H9 (cell line): Measurements from ENCODE around the gene GJD4. TPM values are rescaled to one million over a fixed set of nuclear protein-coding genes. Genes with fewer than 3 reads are reported as not detected.

Experiments
- DNase-seq: peaks from one replicate; pipeline ENCODE4 v3.0.0-alpha.2; 2017
- H2AFZ ChIP-seq: one replicate; pipeline ENCODE4 v1.6.1; 2013; ENCODE audit warnings: mild to moderate bottlenecking, low read length, control low read depth, moderate library complexity
- H2AK5ac ChIP-seq: 2 replicates; pipeline ENCODE4 v1.6.1; 2013; ENCODE audit warnings: low read length, control low read depth, mixed read lengths; ENCODE audit not compliant: insufficient read length
- H2BK120ac ChIP-seq: one replicate; pipeline ENCODE4 v1.6.1; 2013; ENCODE audit warnings: low read depth, mild to moderate bottlenecking, low read length, control low read depth, inconsistent platforms; ENCODE audit not compliant: poor library complexity, severe bottlenecking
- H2BK12ac ChIP-seq: 2 replicates; pipeline ENCODE4 v1.6.1; 2013; ENCODE audit warnings: low read length, control low read depth, mixed read lengths, low read depth; ENCODE audit not compliant: insufficient read length
- H2BK15ac ChIP-seq: 2 replicates; pipeline ENCODE4 v1.6.1; 2013; ENCODE audit warnings: low read depth, low read length, control low read depth
- H2BK20ac ChIP-seq: one replicate; pipeline ENCODE4 v1.6.1; 2013; ENCODE audit warnings: low read depth, mild to moderate bottlenecking, low read length, control low read depth, inconsistent platforms; ENCODE audit not compliant: poor library complexity, severe bottlenecking
- H2BK5ac ChIP-seq: 2 replicates; pipeline ENCODE4 v1.6.1; 2013; ENCODE audit warnings: low read length, control low read depth, mixed read lengths; ENCODE audit not compliant: insufficient read length
- H3K14ac ChIP-seq: 2 replicates; pipeline ENCODE4 v1.6.1; 2013; ENCODE audit warnings: low read length, control low read depth; ENCODE audit not compliant: insufficient read depth
- H3K18ac ChIP-seq: 2 replicates; pipeline ENCODE4 v1.6.1; 2013; ENCODE audit warnings: low read depth, mild to moderate bottlenecking, mixed read lengths, low read length, control low read depth; ENCODE audit not compliant: insufficient read length
- H3K23ac ChIP-seq: 2 replicates; pipeline ENCODE4 v1.6.1; 2013; ENCODE audit warnings: low read length, control low read depth, mixed read lengths, low read depth; ENCODE audit not compliant: insufficient read length
- H3K23me2 ChIP-seq: 2 replicates; pipeline ENCODE4 v1.6.1; 2013; ENCODE audit warnings: low read depth, mild to moderate bottlenecking, mixed read lengths, low read length, control low read depth; ENCODE audit not compliant: insufficient read length, poor library complexity, severe bottlenecking
- H3K27ac ChIP-seq: 2 replicates; pipeline ENCODE4 v1.5.1; 2013; ENCODE audit warnings: low read length, control low read depth, mixed read lengths, low read depth; ENCODE audit not compliant: insufficient read length
- H3K27me3 ChIP-seq: 2 replicates; pipeline ENCODE4 v1.6.1; 2013; ENCODE audit warnings: low read length, control low read depth, inconsistent platforms; ENCODE audit not compliant: insufficient read depth
- H3K4ac ChIP-seq: 2 replicates; pipeline ENCODE4 v1.6.1; 2013; ENCODE audit warnings: low read depth, mild to moderate bottlenecking, control low read depth, inconsistent platforms, low read length, moderate library complexity
- H3K4me1 ChIP-seq: 2 replicates; pipeline ENCODE4 v1.6.1; 2013; ENCODE audit warnings: low read length, control low read depth, inconsistent platforms; ENCODE audit not compliant: insufficient read depth
- H3K4me2 ChIP-seq: 2 replicates; pipeline ENCODE4 v1.6.1; 2013; ENCODE audit warnings: low read length, control low read depth, mixed read lengths; ENCODE audit not compliant: insufficient read length, insufficient read depth
- H3K56ac ChIP-seq: 2 replicates; pipeline ENCODE4 v1.6.1; 2013; ENCODE audit warnings: low read depth, mild to moderate bottlenecking, mixed read lengths, low read length, control low read depth; ENCODE audit not compliant: insufficient read length
- H3K79me1 ChIP-seq: 2 replicates; pipeline ENCODE4 v1.6.1; 2013; ENCODE audit warnings: low read depth, mild to moderate bottlenecking, moderate library complexity, low read length, control low read depth, inconsistent platforms; ENCODE audit not compliant: insufficient read depth, poor library complexity, severe bottlenecking
- H3K79me2 ChIP-seq: 2 replicates; pipeline ENCODE4 v1.6.1; 2013; ENCODE audit warnings: low read length, control low read depth, inconsistent platforms; ENCODE audit not compliant: insufficient read depth
- H3K9ac ChIP-seq: 2 replicates; pipeline ENCODE4 v1.6.1; 2013; ENCODE audit warnings: low read length, control low read depth, mixed read lengths; ENCODE audit not compliant: insufficient read length; ENCODE audit errors: extremely low read depth
- H3K9me3 ChIP-seq: one replicate; pipeline ENCODE4 v1.6.1; 2013; ENCODE audit warnings: low read depth, low read length, inconsistent platforms; ENCODE audit not compliant: control insufficient read depth
- H3T11ph ChIP-seq: one replicate; pipeline ENCODE4 v1.6.1; 2013; ENCODE audit warnings: mild to moderate bottlenecking, low read length, control low read depth, inconsistent platforms
- H4K20me1 ChIP-seq: one replicate; pipeline ENCODE4 v1.6.1; 2013; ENCODE audit not compliant: control insufficient read depth, insufficient read length, insufficient read depth
- H4K5ac ChIP-seq: 2 replicates; pipeline ENCODE4 v1.6.1; 2013; ENCODE audit warnings: low read depth, mild to moderate bottlenecking, mixed read lengths, low read length, control low read depth; ENCODE audit not compliant: insufficient read length
- H4K8ac ChIP-seq: replicated peaks from 2 replicates; pipeline ENCODE4 v1.6.1; 2013; ENCODE audit warnings: low read length, control low read depth, mixed read lengths, low read depth; ENCODE audit not compliant: insufficient read length
- H4K91ac ChIP-seq: 2 replicates; pipeline ENCODE4 v1.6.1; 2013; ENCODE audit warnings: low read depth, mild to moderate bottlenecking, moderate library complexity, mixed read lengths, low read length, control low read depth; ENCODE audit not compliant: insufficient read length
- H3K27ac Mint-ChIP-seq, 3 experiments: 2 replicates in 2 of 3; 3 replicates in 1 of 3; pipeline ENCODE4 v1.8.0; 2020 to 2021; ENCODE audit warnings: mixed read lengths in 3 of 3, mild to moderate bottlenecking in 1 of 3, moderate library complexity in 1 of 3
- H3K27me3 Mint-ChIP-seq: 2 replicates; pipeline ENCODE4 v1.8.0; 2021; ENCODE audit warnings: low read depth, mild to moderate bottlenecking, moderate library complexity, mixed read lengths
- H3K36me3 Mint-ChIP-seq, 3 experiments: 2 replicates in 2 of 3; 3 replicates in 1 of 3; pipeline ENCODE4 v1.8.0; 2020 to 2021; ENCODE audit warnings: low read depth in 3 of 3, mixed read lengths in 3 of 3; ENCODE audit not compliant: insufficient read depth in 1 of 3
- H3K4me1 Mint-ChIP-seq, 2 experiments: 2 replicates each; pipeline ENCODE4 v1.8.0; 2020; ENCODE audit warnings: mixed read lengths in 2 of 2
- H3K4me3 Mint-ChIP-seq, 2 experiments: 2 replicates in 1 of 2; 3 replicates in 1 of 2; pipeline ENCODE4 v1.8.0; 2020 to 2021; ENCODE audit warnings: mild to moderate bottlenecking in 2 of 2, mixed read lengths in 2 of 2, moderate library complexity in 1 of 2
- H3K9me3 Mint-ChIP-seq, 2 experiments: 2 replicates in 1 of 2; 3 replicates in 1 of 2; pipeline ENCODE4 v1.8.0; 2020; ENCODE audit warnings: mild to moderate bottlenecking in 2 of 2, mixed read lengths in 2 of 2, moderate library complexity in 1 of 2
- CTCF ChIP-seq: fragments of 200-600 bp; sonication (generic); conservative IDR thresholded peaks from 3 replicates; pipeline ENCODE4 v1.8.0; 2021; ENCODE audit warnings: antibody characterized with exemption, mild to moderate bottlenecking
- WGBS: extraction: QIAGEN DNeasy Blood & Tissue Kit; methylation state at CpG from one replicate; pipeline ENCODE4 v1.1.7; 2013; ENCODE audit warnings: missing lambda C conversion rate, low lambda C conversion rate, mixed read lengths; ENCODE audit not compliant: insufficient read length; ENCODE audit errors: extremely low coverage; 5-methylcytosine and 5-hydroxymethylcytosine counted together
- long read RNA-seq: library from polyadenylated mRNA; unstranded; transcript quantifications from one replicate; pipeline ENCODE4 v2.0.0, GENCODE V29; 2020
- total RNA-seq: library from RNA; stranded (reverse); gene quantifications from 2 replicates; pipeline ENCODE4 v1.2.1, GENCODE V29; 2021

The GJD4 gene
- not detected in 2 replicates for total RNA-seq
- long read RNA-seq, result 0 reads

- no peak within 1 kb of the TSS for H2AFZ ChIP-seq
- WGBS, result no CpG with 5 or more reads among the region's 8 CpGs
- H3K9me3 Mint-ChIP-seq, result peaks cover 19 to 27% of the 10 kb centered on the region in 2 experiments
These were observed at the start of gene GJD4 for GRCh38 chr10:35605191-35605590. Gene GJD4, plus strand, starts transcription at chr10:35605341. Its CDS starts 227 bp downstream, at chr10:35605568.

More at GRCh38 chr10:35605191-35605590, at the start of gene GJD4:
- Histone ChIP-seq H3K27ac (no peak within 1 kb of the TSS), H2AK5ac (no peak within 1 kb of the TSS), H3K79me2 (no peaks in the 10 kb centered on the region), H3K56ac (no peak within 1 kb of the TSS), H2BK15ac (no peak within 1 kb of the TSS), H3K23ac (no peak within 1 kb of the TSS), H2BK20ac (no peak within 1 kb of the TSS), H3K4me2 (no peak within 1 kb of the TSS), H3K9ac (no peak within 1 kb of the TSS), H3K23me2 (no peaks in the 10 kb centered on the region), H3T11ph (no peak within 1 kb of the TSS), H3K27me3 (no peaks in the 10 kb centered on the region), H4K91ac (no peak within 1 kb of the TSS), H4K8ac (no peak within 1 kb of the TSS), H3K9me3 (no peaks in the 10 kb centered on the region), H3K4me1 (no peaks in the 10 kb centered on the region), H3K4ac (no peak within 1 kb of the TSS), H4K5ac (no peak within 1 kb of the TSS), H3K14ac (no peak within 1 kb of the TSS), H2BK5ac (no peak within 1 kb of the TSS), H2BK12ac (no peak within 1 kb of the TSS), H2BK120ac (no peak within 1 kb of the TSS), H3K79me1 (no peaks in the 10 kb centered on the region), H4K20me1 (no peaks in the 10 kb centered on the region), H3K18ac (no peak within 1 kb of the TSS)
- DNase-seq, result no peak
- peaks cover 10% of the 10 kb centered on the region in 2 experiments; a peak in 3 of 4 replicates for H3K4me1 Mint-ChIP-seq
- no peaks in the 10 kb centered on the region; the same call in none of the 2 replicates for H3K27me3 Mint-ChIP-seq
- H3K36me3 Mint-ChIP-seq, result peaks cover 6 to 16% (median 12%) of the 10 kb centered on the region in 3 experiments
- H3K4me3 Mint-ChIP-seq, result no peak within 1 kb of the TSS
- TF ChIP-seq CTCF, result no peak
- H3K27ac Mint-ChIP-seq, result no peak within 1 kb of the TSS
